Natural killer cell treated with Interleukin-12 subunit alpha and Interleukin-12 subunit beta and Interleukin-15 and Interleukin-18, amount 100 ng/mL, for 72 hours (primary cell): ENCODE results near the gene RABGAP1. TPM values are rescaled to one million over a fixed set of nuclear protein-coding genes. Genes with fewer than 3 reads are reported as not detected.

Experiments used
- ATAC-seq, 2 donors: fragments of 150-1000 bp; cut with Tn5 transposase in 1 of 2; sonication (Bioruptor Pico), chemical (Tn5 transposase) in 1 of 2; 2 replicates each; pipeline ENCODE4 v1.10.0; 2021
- DNase-seq: peaks from one replicate; pipeline ENCODE4 v3.0.0; 2022; ENCODE audit warnings: low spot score
- H3K27ac Mint-ChIP-seq, 2 donors: 1 replicate in 1 of 2; 2 replicates in 1 of 2; pipeline ENCODE4 v1.8.0; 2022; ENCODE audit warnings: mixed read lengths in 2 of 2, mild to moderate bottlenecking in 1 of 2, moderate library complexity in 1 of 2
- H3K27me3 Mint-ChIP-seq, 2 donors: 1 replicate in 1 of 2; 2 replicates in 1 of 2; pipeline ENCODE4 v1.8.0; 2022; ENCODE audit warnings: mixed read lengths in 2 of 2
- H3K36me3 Mint-ChIP-seq: one replicate; pipeline ENCODE4 v1.8.0; 2022; ENCODE audit warnings: mixed read lengths
- H3K4me1 Mint-ChIP-seq, 2 donors: 1 replicate in 1 of 2; 2 replicates in 1 of 2; pipeline ENCODE4 v1.8.0; 2022; ENCODE audit warnings: low read depth in 2 of 2, mixed read lengths in 2 of 2, mild to moderate bottlenecking in 1 of 2
- H3K4me3 Mint-ChIP-seq: one replicate; pipeline ENCODE4 v1.8.0; 2022; ENCODE audit warnings: mixed read lengths
- H3K9me3 Mint-ChIP-seq: 2 replicates; pipeline ENCODE4 v1.8.0; 2022; ENCODE audit warnings: mixed read lengths
- total RNA-seq, 2 donors: library from RNA; stranded (reverse); gene quantifications; one replicate each; pipeline ENCODE4 v1.2.3, GENCODE V29; 2022

The RABGAP1 gene
- total RNA-seq, 2 donors from 2014 or later, result 27.6 to 31.2 TPM

DNA sequence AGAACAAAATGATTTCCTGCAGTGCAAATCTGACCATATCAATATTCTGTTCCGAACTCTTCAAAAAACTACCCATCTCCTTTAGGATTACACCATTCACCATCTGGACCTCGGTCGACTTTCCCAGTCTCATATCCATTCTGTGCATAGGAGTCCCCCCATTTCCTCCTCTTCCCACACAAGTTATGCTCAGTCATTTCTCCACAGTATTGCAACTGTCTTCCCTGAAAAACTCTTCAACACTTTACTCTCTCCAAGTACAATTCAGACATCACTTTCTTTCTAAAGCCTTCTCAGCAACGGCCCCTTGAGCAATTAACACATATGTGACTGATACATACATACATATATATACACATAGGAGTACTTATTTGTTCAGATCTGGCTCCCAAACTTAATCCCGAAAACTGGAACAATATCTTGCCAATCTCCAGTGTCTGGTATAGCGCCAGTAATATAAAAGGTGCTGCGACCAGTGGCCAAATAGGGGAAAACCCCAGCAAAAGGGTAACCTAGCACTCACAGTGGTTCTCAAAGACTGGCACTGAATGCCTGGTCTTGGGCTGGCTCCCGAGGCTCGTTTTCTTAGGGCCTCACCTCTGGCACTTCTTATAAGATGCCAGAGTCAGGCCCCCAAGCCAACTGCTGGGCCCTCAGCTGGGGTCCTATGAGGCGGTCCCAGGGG, 10.1 kb upstream of the RABGAP1 start:
- Mint-ChIP-seq H3K4me1 (peaks cover 8 to 15% of the 10 kb centered on the region in 2 donors), H3K27ac (no peak overlapping the region)
- ATAC-seq, result no peak

DNA sequence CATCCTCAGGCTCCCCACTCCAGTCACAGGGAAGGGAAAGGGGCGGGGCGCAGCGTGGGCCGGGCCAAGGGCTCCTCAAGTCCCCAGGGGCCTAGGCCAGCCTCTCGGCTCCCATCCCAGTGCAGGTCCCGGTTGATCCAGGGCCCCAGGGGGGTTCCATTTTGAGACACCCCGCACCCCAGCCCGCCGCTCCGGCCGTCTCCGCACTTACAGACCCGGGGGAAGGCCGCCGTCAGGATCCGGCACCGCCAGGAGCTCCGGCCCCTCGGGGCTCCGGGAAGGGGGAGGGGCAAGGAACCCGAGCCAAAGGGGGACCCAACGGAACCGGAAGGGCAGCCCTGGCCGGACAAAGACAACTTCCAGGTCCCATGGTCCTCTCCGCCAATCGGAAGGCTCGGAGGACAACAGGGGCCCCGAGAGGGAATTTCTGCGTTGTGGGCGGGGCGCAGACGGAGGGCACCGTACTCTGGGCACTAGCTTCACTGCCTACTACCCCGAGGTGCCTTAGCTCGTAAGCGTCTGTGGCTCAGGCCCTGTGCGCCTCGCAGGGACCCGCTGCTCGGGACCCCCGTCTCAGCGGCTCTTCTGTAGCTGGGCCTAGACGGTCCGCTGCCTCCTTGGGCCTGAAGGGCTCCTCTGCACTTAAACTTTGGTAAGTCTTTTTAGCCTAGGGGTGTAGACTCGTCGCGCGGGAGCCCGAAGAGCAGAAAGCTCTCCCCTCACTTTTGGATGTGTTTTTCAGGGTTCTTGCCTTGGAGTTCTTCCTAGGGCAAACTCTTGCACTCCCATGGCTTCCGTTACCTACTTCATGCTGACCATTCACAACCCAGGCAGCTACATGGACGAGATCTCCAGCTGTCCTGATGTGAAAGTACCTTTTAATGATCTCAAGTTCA, 9.3 kb upstream of the RABGAP1 start, which contains the start of gene ZBTB26:
Gene ZBTB26 (minus strand): TSS at position 287 of the 896 bp plus-strand sequence. CDS start 11,578 bp downstream, outside the sequence.
- Mint-ChIP-seq H3K36me3 (no peaks in the 10 kb centered on the region), H3K4me1 (peaks cover 12 to 20% of the 10 kb centered on the region in 2 donors), H3K9me3 (no peaks in the 10 kb centered on the region), H3K4me3 (no peak within 1 kb of the TSS), H3K27ac (no peak within 1 kb of the TSS), H3K27me3 (no peaks in the 10 kb centered on the region)
- ATAC-seq (peak; percentile 99 to 100), DNase-seq (peak; percentile 96)

More for the DNA sequence above, 10.1 kb upstream of the RABGAP1 start:
- Mint-ChIP-seq H3K27me3 (no peaks in the 10 kb centered on the region), H3K36me3 (no peaks in the 10 kb centered on the region), H3K4me3 (no peak overlapping the region), H3K9me3 (no peaks in the 10 kb centered on the region)
- no peak for DNase-seq

DNA sequence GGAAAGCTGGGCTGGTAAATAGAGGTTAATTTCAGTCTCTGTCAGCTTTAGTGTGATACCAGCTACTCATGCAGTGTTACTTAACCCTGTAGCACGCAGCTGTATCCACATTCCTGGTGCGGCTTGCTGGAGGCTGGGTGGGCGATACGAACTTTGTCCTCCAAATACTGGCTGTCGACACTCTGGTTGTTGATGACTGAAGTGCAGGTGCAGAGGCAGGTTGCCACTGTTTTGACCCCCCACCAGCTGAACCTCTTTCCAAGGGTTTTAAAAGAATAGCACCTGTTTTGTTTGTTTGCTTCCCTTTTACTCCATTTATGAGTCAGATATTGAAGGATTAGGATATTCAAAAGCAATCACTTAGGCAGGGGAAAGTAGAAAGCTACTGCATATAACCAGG, 4.4 kb upstream of the RABGAP1 start:
- no peaks in the 10 kb centered on the region for H3K27me3 Mint-ChIP-seq
- no peak overlapping the region for H3K4me3 Mint-ChIP-seq
- ATAC-seq (no peak), DNase-seq (no peak)
- no peaks in the 10 kb centered on the region for H3K9me3 Mint-ChIP-seq
- no peak overlapping the region for H3K27ac Mint-ChIP-seq
- peaks cover 7% of the 10 kb centered on the region for H3K36me3 Mint-ChIP-seq
- peaks cover 17 to 29% of the 10 kb centered on the region in 2 donors for H3K4me1 Mint-ChIP-seq

DNA sequence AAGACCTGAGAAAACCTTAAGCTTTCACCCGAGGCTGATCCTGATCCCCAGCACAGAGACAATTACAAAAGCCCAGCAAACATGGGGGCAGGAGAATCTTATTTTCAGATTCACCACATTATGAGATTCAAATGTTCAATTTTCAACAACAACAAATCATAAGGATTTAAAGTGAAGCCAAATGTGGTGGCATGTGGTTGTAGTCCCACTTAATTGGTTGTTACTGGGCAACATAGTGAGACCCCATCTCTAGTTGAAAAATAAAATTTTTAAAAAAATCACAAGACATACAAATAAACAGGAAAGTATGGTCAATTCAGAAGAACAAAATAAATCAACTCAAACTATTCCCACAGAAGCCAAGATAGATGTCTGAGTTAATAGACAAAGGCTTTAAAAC, 3.9 kb upstream of the RABGAP1 start:
- no peak for DNase-seq
- Mint-ChIP-seq H3K27ac (no peak overlapping the region), H3K4me3 (no peak overlapping the region), H3K9me3 (no peaks in the 10 kb centered on the region), H3K27me3 (no peaks in the 10 kb centered on the region), H3K36me3 (peaks cover 11% of the 10 kb centered on the region), H3K4me1 (peaks cover 21 to 33% of the 10 kb centered on the region in 2 donors)
- ATAC-seq, result no peak

DNA sequence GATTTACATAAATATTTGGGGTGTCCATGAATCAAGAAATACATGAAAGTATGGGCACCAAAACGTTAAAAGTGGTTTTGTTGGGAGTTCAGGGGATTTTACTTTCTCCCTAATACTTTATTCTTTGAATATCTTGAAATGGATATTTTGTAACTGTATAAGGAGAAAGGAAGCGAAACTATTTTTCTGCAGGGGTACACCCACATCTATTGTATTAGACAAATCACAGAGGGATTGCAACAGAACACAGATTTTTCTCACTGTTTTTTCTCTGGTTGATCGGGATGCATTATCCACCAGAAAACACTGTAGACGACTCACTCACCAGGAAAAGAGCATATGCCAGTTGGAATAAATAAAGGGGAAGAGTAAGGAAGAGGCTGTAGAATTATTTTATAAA, 1.2 kb upstream of the RABGAP1 start:
- Mint-ChIP-seq H3K9me3 (no peaks in the 10 kb centered on the region), H3K27me3 (no peaks in the 10 kb centered on the region), H3K27ac (peak overlapping the region in 1 of 2 donors; percentile 3), H3K36me3 (peaks cover 12% of the 10 kb centered on the region), H3K4me3 (peak overlapping the region; percentile 26), H3K4me1 (peaks cover 17 to 26% of the 10 kb centered on the region in 2 donors)
- no peak for ATAC-seq
- DNase-seq, result no peak

DNA sequence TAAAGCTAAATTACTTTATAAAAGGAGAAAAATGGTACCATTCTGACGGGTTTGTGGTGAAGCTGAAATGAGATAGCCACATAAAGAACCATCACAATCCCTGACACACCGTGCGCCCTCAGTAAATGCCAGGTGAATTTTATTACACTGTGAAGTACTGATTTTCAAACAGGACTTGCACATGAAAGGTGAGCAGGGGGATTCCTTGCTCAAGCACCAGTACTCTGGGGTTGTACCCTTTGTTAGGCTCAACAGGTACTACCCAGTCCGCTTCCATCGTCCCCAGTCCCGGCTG, 419 bp upstream of the RABGAP1 start:
- no peak for ATAC-seq
- peak overlapping the region; percentile 95 for H3K4me3 Mint-ChIP-seq
- no peak for DNase-seq
- peak overlapping the region; percentile 90 to 91 for H3K27ac Mint-ChIP-seq
- no peaks in the 10 kb centered on the region for H3K27me3 Mint-ChIP-seq
- no peaks in the 10 kb centered on the region for H3K9me3 Mint-ChIP-seq
- peaks cover 12% of the 10 kb centered on the region for H3K36me3 Mint-ChIP-seq
- peaks cover 20 to 25% of the 10 kb centered on the region in 2 donors for H3K4me1 Mint-ChIP-seq

DNA sequence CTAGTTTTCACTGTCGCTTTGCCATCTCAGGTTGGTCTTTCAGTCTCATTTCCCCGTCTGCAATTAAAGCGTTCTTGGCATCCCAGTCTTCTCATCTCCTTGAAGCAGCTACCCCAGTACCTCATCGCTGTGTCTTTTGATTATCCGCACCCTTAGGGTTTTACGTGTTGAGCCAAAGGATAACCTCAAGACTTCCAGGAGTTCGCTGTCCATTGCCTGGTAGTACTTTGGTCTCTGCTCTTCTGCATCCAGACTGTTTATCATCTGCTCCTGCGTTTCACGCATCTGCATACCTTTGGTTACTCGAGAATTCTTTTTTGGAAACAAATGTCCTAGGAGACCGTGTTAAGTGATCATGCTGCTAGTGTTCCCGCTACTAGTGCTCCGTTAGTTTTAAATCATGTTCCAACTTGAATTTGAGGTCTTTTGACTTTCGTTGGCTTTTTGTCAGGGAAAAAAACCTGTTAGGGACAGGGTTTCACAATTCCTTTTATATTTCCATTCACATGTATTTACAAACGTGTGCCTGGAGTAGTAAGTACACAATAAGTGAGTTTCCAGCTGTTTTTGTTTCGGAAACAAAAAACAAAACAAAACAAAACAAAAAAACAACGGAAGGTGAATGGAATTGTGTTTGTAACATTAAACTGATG, 888 bp downstream of the RABGAP1 start:
- Mint-ChIP-seq H3K9me3 (no peaks in the 10 kb centered on the region), H3K27ac (peak overlapping the region; percentile 90 to 91), H3K4me3 (peak overlapping the region; percentile 95), H3K36me3 (peaks cover 12% of the 10 kb centered on the region), H3K27me3 (no peaks in the 10 kb centered on the region), H3K4me1 (peaks cover 20 to 24% of the 10 kb centered on the region in 2 donors)
- ATAC-seq (no peak), DNase-seq (no peak)

DNA sequence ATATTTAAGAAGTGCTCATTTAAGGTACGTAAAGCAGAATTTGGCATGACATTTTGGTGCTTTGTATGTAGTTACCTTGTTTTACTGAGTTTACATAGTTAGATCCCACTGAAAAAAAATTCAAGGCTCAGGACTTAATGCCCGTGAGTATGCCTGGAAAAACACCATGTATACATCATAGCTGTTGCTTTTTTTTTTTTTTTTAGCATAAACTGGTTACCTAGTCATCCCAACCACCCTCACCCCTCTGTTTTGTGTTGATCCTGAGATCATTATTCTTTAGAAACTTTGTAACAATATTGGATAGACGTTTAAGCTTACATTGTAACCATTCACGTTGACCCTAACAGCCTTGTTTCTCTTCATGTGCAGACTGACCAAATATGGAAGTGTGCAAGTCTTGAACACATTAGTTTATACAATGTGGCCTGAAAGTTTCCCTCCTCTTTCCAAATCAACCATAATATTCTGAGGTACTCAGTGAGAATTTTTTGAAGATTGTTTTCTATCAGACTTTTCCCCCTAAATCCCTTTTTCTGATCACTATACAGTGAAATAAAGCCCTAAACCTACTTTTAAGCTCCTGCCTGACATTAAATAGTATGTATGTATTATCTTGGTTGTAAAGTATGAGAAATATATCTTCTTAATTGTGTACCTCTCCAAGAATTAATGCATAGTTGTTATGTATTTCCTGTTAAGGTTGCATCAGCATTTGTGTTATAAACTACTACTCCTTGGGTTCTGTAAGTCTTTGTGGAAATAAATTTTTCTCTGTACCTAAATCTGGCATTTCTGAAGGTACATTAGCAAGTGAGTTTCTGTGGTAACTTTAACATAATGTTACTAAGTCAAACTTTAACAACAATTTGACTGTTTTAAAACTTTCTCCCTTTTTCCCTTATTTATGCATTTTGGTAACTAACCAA, 4.4 kb downstream of the RABGAP1 start:
- peaks cover 41 to 45% of the 10 kb centered on the region in 2 donors for H3K4me1 Mint-ChIP-seq
- H3K27ac Mint-ChIP-seq, result peak overlapping the region in 1 of 2 donors; percentile 60
- H3K4me3 Mint-ChIP-seq, result no peak overlapping the region
- peaks cover 7% of the 10 kb centered on the region for H3K36me3 Mint-ChIP-seq
- DNase-seq (no peak), ATAC-seq (no peak)
- H3K27me3 Mint-ChIP-seq, result no peaks in the 10 kb centered on the region
- H3K9me3 Mint-ChIP-seq, result no peaks in the 10 kb centered on the region

DNA sequence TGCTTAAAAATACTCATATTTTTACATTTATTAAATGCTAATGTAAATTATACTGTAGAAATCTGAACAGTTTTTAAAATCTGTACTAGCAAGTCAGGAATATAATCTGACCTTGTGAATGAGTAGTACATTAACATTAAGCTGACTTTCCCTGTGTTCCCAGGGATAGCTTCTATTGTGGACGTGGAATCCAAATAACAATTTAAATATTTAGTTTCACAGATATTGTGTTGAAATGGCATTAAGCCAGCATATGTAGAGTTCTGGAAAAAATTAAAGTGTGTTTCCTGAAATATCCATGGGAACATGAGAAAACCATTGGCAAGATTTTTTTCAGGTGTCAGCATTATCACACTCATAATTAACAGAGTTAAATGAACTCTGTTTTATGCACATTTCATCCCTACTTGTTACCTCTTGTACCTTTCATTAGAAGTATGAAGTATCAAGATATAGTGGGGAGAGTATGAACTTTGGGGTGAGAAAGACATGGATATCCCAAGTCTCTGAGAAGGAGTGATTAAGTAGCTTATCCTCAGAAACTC, 5.7 kb downstream of the RABGAP1 start:
- peaks cover 5% of the 10 kb centered on the region for H3K36me3 Mint-ChIP-seq
- H3K4me1 Mint-ChIP-seq, result peaks cover 41% of the 10 kb centered on the region in 2 donors
- no peaks in the 10 kb centered on the region for H3K27me3 Mint-ChIP-seq
- H3K9me3 Mint-ChIP-seq, result no peaks in the 10 kb centered on the region
- ATAC-seq (no peak), DNase-seq (no peak)
- H3K4me3 Mint-ChIP-seq, result no peak overlapping the region
- H3K27ac Mint-ChIP-seq, result peak overlapping the region; percentile 71 to 77

DNA sequence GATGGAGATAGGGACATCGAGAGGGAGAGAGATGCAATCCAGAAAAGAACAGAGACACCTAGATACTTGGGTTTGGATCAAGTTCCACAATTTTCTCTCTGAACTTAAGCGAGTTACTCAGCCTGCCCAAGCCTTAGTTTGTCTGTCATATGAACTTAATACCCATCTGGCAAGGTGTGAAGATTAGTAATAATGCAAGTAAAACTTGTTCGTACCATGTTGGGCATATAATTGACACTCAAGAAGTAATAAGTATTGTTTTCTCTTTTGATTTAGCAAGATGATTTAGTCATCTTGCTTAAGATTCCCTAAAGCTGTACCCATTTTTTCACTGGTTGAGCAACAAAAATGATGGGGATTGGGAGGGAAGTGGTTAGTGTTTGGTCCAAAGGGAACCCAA, 7.5 kb downstream of the RABGAP1 start:
- ATAC-seq, result peak; percentile 89 to 91
- H3K4me3 Mint-ChIP-seq, result peak overlapping the region; percentile 21
- no peak for DNase-seq

DNA sequence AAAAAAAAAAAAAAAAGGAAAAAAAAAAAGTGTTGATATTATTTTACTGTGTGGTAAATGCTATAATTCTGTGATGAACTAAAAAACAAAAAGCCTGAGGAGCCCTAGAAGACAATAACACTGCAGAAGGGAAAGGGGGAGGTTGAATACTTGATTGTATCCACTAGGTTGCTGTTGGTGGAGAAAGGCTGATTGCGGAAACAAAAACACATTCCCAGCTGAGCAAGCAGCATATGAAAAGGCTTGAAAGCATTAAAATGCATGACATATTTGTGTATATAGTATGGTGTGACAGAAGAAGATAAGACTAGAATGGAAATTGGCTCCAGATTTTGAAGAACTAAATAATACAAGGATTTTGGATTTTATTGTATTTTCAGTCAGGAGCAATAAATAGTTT, 8.9 kb downstream of the RABGAP1 start:
- DNase-seq, result no peak
- Mint-ChIP-seq H3K27me3 (no peaks in the 10 kb centered on the region), H3K4me3 (no peak overlapping the region)

More for the DNA sequence above, 7.5 kb downstream of the RABGAP1 start:
- Mint-ChIP-seq H3K27me3 (no peaks in the 10 kb centered on the region), H3K9me3 (no peaks in the 10 kb centered on the region), H3K27ac (peak overlapping the region; percentile 71 to 77), H3K4me1 (peaks cover 36% of the 10 kb centered on the region in 2 donors), H3K36me3 (no peaks in the 10 kb centered on the region)

DNA sequence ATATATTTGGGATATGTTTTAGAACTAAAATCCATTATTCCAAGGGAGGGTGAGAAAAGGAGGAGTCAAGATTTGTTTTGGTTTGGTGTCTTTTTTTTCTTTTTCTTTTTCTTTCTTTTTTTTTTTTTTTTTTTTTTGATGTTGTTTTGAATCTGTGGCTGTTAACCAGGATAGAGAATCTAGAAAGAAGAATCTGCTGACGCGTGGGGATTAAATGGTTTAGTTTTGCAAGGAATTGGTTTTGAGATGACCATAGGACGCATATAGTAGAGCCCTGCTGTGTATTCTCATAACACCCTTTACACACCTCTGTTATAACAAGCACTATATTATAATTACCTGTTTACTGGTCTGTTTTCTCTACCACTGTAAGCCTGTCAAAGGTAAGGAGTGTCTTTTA, 9.4 kb downstream of the RABGAP1 start:
- DNase-seq (no peak), ATAC-seq (no peak)
- no peaks in the 10 kb centered on the region for H3K27me3 Mint-ChIP-seq
- no peaks in the 10 kb centered on the region for H3K9me3 Mint-ChIP-seq
- H3K36me3 Mint-ChIP-seq, result no peaks in the 10 kb centered on the region
- H3K27ac Mint-ChIP-seq, result no peak overlapping the region
- H3K4me3 Mint-ChIP-seq, result no peak overlapping the region
- peaks cover 33 to 37% of the 10 kb centered on the region in 2 donors for H3K4me1 Mint-ChIP-seq

More for the DNA sequence above, 8.9 kb downstream of the RABGAP1 start:
- no peaks in the 10 kb centered on the region for H3K9me3 Mint-ChIP-seq
- no peak overlapping the region for H3K27ac Mint-ChIP-seq
- no peaks in the 10 kb centered on the region for H3K36me3 Mint-ChIP-seq
- peaks cover 36% of the 10 kb centered on the region in 2 donors for H3K4me1 Mint-ChIP-seq
- no peak for ATAC-seq

DNA sequence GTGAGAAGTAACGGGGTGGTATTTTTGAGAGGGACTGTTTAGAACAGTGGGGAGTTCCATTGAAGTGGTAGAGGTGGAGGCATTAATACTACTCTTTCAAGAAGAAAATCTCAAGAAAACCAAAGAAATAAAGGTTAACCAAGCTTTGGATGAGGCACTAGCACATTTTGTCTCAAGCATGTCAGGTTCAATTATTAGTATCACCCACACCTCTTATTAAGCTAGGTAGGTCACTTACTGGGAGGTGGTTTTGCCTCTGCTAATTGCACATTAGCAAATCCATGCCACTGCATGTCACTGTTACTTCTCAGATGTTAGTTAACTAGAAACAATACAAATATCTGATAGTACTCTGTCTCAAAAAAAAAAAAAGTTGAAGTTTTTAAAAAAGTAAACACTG, 10.2 kb downstream of the RABGAP1 start:
- no peak for ATAC-seq
- peaks cover 26 to 32% of the 10 kb centered on the region in 2 donors for H3K4me1 Mint-ChIP-seq
- H3K4me3 Mint-ChIP-seq, result no peak overlapping the region
- H3K9me3 Mint-ChIP-seq, result no peaks in the 10 kb centered on the region
- no peaks in the 10 kb centered on the region for H3K27me3 Mint-ChIP-seq
- DNase-seq, result no peak
- H3K36me3 Mint-ChIP-seq, result no peaks in the 10 kb centered on the region
- no peak overlapping the region for H3K27ac Mint-ChIP-seq
